ENCODE data around the gene CAND1.

DNA sequence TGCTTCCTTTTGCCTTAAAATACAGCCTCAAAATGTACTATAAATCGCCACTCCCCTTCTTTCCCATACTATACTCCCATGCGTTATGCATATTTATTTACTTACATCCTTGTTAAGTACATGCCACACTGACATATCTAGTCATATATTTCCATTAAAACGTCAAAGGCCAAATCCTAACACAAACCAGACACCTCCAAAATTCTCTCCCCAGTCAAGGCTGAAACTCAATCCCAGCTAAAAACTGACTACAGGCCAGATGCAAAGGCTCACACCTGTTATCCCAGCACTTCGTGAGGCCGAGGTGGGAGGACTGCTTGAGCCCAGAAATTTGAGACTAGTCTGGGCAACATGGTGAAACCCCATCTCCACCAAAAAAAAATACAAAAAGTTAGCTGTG is 5.7 kb upstream of the CAND1 start:
- no peak for TF ChIP-seq SIN3A (IDR thresholded peaks at IDR 0.05; ENCODE audit: borderline replicate concordance, insufficient read depth, low read depth, low read length)
- TF ChIP-seq, protein P1, sequence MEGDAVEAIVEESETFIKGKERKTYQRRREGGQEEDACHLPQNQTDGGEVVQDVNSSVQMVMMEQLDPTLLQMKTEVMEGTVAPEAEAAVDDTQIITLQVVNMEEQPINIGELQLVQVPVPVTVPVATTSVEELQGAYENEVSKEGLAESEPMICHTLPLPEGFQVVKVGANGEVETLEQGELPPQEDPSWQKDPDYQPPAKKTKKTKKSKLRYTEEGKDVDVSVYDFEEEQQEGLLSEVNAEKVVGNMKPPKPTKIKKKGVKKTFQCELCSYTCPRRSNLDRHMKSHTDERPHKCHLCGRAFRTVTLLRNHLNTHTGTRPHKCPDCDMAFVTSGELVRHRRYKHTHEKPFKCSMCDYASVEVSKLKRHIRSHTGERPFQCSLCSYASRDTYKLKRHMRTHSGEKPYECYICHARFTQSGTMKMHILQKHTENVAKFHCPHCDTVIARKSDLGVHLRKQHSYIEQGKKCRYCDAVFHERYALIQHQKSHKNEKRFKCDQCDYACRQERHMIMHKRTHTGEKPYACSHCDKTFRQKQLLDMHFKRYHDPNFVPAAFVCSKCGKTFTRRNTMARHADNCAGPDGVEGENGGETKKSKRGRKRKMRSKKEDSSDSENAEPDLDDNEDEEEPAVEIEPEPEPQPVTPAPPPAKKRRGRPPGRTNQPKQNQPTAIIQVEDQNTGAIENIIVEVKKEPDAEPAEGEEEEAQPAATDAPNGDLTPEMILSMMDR (IDR thresholded peaks at IDR 0.05), result no peak
- TF ChIP-seq, protein P2, sequence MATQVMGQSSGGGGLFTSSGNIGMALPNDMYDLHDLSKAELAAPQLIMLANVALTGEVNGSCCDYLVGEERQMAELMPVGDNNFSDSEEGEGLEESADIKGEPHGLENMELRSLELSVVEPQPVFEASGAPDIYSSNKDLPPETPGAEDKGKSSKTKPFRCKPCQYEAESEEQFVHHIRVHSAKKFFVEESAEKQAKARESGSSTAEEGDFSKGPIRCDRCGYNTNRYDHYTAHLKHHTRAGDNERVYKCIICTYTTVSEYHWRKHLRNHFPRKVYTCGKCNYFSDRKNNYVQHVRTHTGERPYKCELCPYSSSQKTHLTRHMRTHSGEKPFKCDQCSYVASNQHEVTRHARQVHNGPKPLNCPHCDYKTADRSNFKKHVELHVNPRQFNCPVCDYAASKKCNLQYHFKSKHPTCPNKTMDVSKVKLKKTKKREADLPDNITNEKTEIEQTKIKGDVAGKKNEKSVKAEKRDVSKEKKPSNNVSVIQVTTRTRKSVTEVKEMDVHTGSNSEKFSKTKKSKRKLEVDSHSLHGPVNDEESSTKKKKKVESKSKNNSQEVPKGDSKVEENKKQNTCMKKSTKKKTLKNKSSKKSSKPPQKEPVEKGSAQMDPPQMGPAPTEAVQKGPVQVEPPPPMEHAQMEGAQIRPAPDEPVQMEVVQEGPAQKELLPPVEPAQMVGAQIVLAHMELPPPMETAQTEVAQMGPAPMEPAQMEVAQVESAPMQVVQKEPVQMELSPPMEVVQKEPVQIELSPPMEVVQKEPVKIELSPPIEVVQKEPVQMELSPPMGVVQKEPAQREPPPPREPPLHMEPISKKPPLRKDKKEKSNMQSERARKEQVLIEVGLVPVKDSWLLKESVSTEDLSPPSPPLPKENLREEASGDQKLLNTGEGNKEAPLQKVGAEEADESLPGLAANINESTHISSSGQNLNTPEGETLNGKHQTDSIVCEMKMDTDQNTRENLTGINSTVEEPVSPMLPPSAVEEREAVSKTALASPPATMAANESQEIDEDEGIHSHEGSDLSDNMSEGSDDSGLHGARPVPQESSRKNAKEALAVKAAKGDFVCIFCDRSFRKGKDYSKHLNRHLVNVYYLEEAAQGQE (IDR thresholded peaks at IDR 0.05; ENCODE audit: insufficient read depth in 1 of 2, low read depth in 2 of 2, low read length in 1 of 2), result no peak
- no peak for TF ChIP-seq POLR2AphosphoS5 (IDR thresholded peaks at IDR 0.05; ENCODE audit: low read depth, low read length)
- no peak for TF ChIP-seq TCF7L2 (IDR thresholded peaks at IDR 0.05; ENCODE audit: low read depth, low read length)
